Glutamatergic neuron (in vitro differentiated cells): ENCODE measurements around the gene ECSIT. TPM values are rescaled to one million over a fixed set of nuclear protein-coding genes. Genes with fewer than 3 reads are reported as not detected.
A peak's percentile ranks its signal among the peaks of the same experiment; 100 is the strongest.
"Not testable (repeated sequence)": the region's sequence is repeated elsewhere in the genome, so short reads cannot be mapped to it uniquely, and the experiment has no call there.

Experiments
- DNase-seq: peaks from one replicate; pipeline ENCODE4 v3.0.0; 2022
- H3K27ac Mint-ChIP-seq: one replicate; pipeline ENCODE4 v1.8.0; 2020; ENCODE audit warnings: mild to moderate bottlenecking, mixed read lengths, inconsistent platforms; ENCODE audit not compliant: unreplicated experiment
- H3K27me3 Mint-ChIP-seq: one replicate; pipeline ENCODE4 v1.8.0; 2020; ENCODE audit warnings: mild to moderate bottlenecking, moderate library complexity, mixed read lengths, inconsistent platforms; ENCODE audit not compliant: unreplicated experiment
- H3K36me3 Mint-ChIP-seq: one replicate; pipeline ENCODE4 v1.8.0; 2020; ENCODE audit warnings: mild to moderate bottlenecking, mixed read lengths, inconsistent platforms; ENCODE audit not compliant: unreplicated experiment
- H3K4me1 Mint-ChIP-seq: one replicate; pipeline ENCODE4 v1.8.0; 2020; ENCODE audit warnings: mild to moderate bottlenecking, low read depth, mixed read lengths, inconsistent platforms; ENCODE audit not compliant: unreplicated experiment
- H3K4me3 Mint-ChIP-seq: one replicate; pipeline ENCODE4 v1.8.0; 2020; ENCODE audit warnings: mild to moderate bottlenecking, mixed read lengths, inconsistent platforms; ENCODE audit not compliant: unreplicated experiment
- H3K9me3 Mint-ChIP-seq: one replicate; pipeline ENCODE4 v1.8.0; 2020; ENCODE audit warnings: mild to moderate bottlenecking, moderate library complexity, mixed read lengths, inconsistent platforms; ENCODE audit not compliant: unreplicated experiment
- CTCF ChIP-seq: fragments of 200-600 bp; sonication (generic); IDR thresholded peaks from one replicate; pipeline ENCODE4 v1.5.0; 2021; ENCODE audit not compliant: partially characterized antibody, unreplicated experiment
- long read RNA-seq: library from polyadenylated mRNA; unstranded; transcript quantifications from one replicate; pipeline ENCODE4 v2.0.0, GENCODE V29; 2020; ENCODE audit not compliant: unreplicated experiment
- total RNA-seq: library from RNA; stranded (reverse); fragmentation: NEBNext Ultra II Directional; extraction: Animal tissue kit (Norgen Biotek cat#: 25700); gene quantifications from one replicate; pipeline ENCODE4 v1.2.1, GENCODE V29; 2021; ENCODE audit not compliant: unreplicated experiment

ECSIT gene
- total RNA-seq: 43.2 TPM
- long read RNA-seq, transcript ECSIT-202 (8 exons, 1,700 nt): major isoform, 54 of 90 reads
- long read RNA-seq, partial matches to known transcripts: 3 of 90 reads
- long read RNA-seq, other reads (novel, unspliced or antisense): 29 of 90 reads

GRCh38 chr19:11528551-11529341 lies at the start of gene ECSIT:
Gene ECSIT (minus strand): TSS chr19:11529134. CDS start chr19:11519170, 9,964 bp downstream.
- no peak for TF ChIP-seq CTCF
- Mint-ChIP-seq H3K27me3 (peaks cover 6% of the 10 kb centered on the region), H3K36me3 (no peaks in the 10 kb centered on the region), H3K4me3 (peak within 1 kb of the TSS; percentile 97), H3K9me3 (peaks cover 7% of the 10 kb centered on the region), H3K27ac (peak within 1 kb of the TSS; percentile 100), H3K4me1 (peaks cover 6% of the 10 kb centered on the region)
- peak; percentile 95 for DNase-seq

- peak; percentile 27 for DNase-seq
- Mint-ChIP-seq H3K4me1 (no peaks in the 10 kb centered on the region), H3K36me3 (no peaks in the 10 kb centered on the region), H3K27me3 (peaks cover 13% of the 10 kb centered on the region), H3K27ac (no peak within 1 kb of the TSS), H3K9me3 (no peaks in the 10 kb centered on the region), H3K4me3 (no peak within 1 kb of the TSS)
- no peak for TF ChIP-seq CTCF
Measured at GRCh38 chr19:11577451-11578257, 48.7 kb upstream of the ECSIT start, which contains the start of gene ACP5. Gene ACP5 (minus strand): TSS chr19:11577645. CDS start chr19:11577317, 328 bp downstream.

- H3K27ac Mint-ChIP-seq: no peak overlapping the region
- no peaks in the 10 kb centered on the region for H3K36me3 Mint-ChIP-seq
- no peaks in the 10 kb centered on the region for H3K4me1 Mint-ChIP-seq
- DNase-seq: no peak
- H3K27me3 Mint-ChIP-seq: peaks cover 11% of the 10 kb centered on the region
- no peak for TF ChIP-seq CTCF
- H3K4me3 Mint-ChIP-seq: no peak overlapping the region
- no peaks in the 10 kb centered on the region for H3K9me3 Mint-ChIP-seq
Measured at GRCh38 chr19:11576227-11576626, 47.3 kb upstream of the ECSIT start.

- Mint-ChIP-seq H3K4me3 (no peak overlapping the region), H3K9me3 (no peaks in the 10 kb centered on the region), H3K27ac (no peak overlapping the region), H3K27me3 (peaks cover 9% of the 10 kb centered on the region), H3K4me1 (no peaks in the 10 kb centered on the region), H3K36me3 (no peaks in the 10 kb centered on the region)
- TF ChIP-seq CTCF: no peak
- DNase-seq: no peak
Measured at GRCh38 chr19:11574689-11575088, 45.8 kb upstream of the ECSIT start.

- not testable (repeated sequence) for H3K4me3 Mint-ChIP-seq, H3K36me3 Mint-ChIP-seq, H3K27me3 Mint-ChIP-seq, H3K27ac Mint-ChIP-seq, H3K9me3 Mint-ChIP-seq, H3K4me1 Mint-ChIP-seq, DNase-seq
Measured at GRCh38 chr19:11573763-11574162, 44.8 kb upstream of the ECSIT start.

GRCh38 chr19:11573354-11573753 lies 44.4 kb upstream of the ECSIT start:
- H3K9me3 Mint-ChIP-seq, H3K27me3 Mint-ChIP-seq, H3K4me1 Mint-ChIP-seq, DNase-seq, H3K27ac Mint-ChIP-seq, H3K4me3 Mint-ChIP-seq, H3K36me3 Mint-ChIP-seq: not testable (repeated sequence)
